ENCODE measurements around the gene CNKSR3. TPM values are rescaled to one million over a fixed set of nuclear protein-coding genes. Genes with fewer than 3 reads are reported as not detected.

Gene CNKSR3
- total RNA-seq, 4 donors from 2014 or later, result 4.5 to 7.8 (median 7.0) TPM

DNA sequence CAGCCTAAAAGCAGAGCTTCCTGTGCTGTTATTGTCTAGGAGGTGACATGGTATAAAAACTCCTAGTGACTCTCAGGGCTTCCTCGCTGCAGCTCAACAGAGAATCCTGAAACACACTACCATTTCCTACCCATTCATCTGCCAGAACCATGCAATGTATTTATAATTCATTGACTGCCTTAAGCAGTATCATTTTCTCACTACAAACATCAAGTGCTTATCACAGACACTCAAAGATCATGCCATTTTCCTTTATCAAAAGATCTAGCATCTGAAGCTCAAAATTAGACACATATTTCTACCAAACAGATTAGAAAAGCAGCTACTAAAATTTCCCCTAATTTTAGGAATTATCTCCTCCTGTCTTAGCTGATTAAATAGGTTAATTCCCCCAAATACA is 83.5 kb downstream of the CNKSR3 start:
- H3K27ac ChIP-seq, result no peak overlapping the region
- intact Hi-C loops (cut with DNase I), result no loop called here

DNA sequence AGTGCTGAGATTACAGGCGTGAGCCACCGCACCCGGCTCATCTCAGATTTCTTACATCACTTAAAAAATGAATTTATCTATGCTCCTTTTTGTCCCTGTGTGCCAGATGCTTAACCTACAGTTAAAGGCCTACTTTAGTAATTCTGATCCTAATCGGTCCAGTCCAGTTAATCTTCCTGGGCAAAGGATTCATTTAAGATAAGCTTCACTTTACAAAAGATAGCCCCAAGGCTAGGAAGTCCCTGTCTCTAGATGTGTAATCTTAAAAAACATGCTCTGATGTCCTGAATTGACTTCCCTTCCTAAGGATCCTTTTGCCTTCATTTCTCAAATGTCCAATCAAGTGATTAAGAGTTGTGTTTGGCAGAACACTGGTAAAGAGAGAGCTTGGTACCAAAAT is 85.5 kb downstream of the CNKSR3 start:
- H3K36me3 ChIP-seq, result peaks cover 0 to 4% of the 10 kb centered on the region in 2 donors
- intact Hi-C loops (cut with DNase I), result no loop called here
- no peak overlapping the region for H3K4me3 ChIP-seq (replicated peaks in 1 of 3)
- no peaks in the 10 kb centered on the region for H3K9me3 ChIP-seq
- DNase-seq, result no peak
- 97% methylated on average over 4 of the region's 4 CpGs for WGBS, 2 donors
- H3K4me1 ChIP-seq, result no peaks in the 10 kb centered on the region
- H3K27ac ChIP-seq, result no peak overlapping the region
- TF ChIP-seq, protein P1, sequence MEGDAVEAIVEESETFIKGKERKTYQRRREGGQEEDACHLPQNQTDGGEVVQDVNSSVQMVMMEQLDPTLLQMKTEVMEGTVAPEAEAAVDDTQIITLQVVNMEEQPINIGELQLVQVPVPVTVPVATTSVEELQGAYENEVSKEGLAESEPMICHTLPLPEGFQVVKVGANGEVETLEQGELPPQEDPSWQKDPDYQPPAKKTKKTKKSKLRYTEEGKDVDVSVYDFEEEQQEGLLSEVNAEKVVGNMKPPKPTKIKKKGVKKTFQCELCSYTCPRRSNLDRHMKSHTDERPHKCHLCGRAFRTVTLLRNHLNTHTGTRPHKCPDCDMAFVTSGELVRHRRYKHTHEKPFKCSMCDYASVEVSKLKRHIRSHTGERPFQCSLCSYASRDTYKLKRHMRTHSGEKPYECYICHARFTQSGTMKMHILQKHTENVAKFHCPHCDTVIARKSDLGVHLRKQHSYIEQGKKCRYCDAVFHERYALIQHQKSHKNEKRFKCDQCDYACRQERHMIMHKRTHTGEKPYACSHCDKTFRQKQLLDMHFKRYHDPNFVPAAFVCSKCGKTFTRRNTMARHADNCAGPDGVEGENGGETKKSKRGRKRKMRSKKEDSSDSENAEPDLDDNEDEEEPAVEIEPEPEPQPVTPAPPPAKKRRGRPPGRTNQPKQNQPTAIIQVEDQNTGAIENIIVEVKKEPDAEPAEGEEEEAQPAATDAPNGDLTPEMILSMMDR (IDR thresholded peaks at IDR 0.05), result no peak
- no peak for TF ChIP-seq POLR2A (IDR thresholded peaks at IDR 0.05)
- H3K27me3 ChIP-seq, result no peaks in the 10 kb centered on the region

More for the DNA sequence above, 83.5 kb downstream of the CNKSR3 start:
- H3K4me3 ChIP-seq (replicated peaks in 1 of 3), result no peak overlapping the region
- DNase-seq, result no peak
- no peaks in the 10 kb centered on the region for H3K36me3 ChIP-seq
- WGBS, 2 donors, result 85 to 95% methylated on average over 1 of the region's 1 CpG
- no peaks in the 10 kb centered on the region for H3K27me3 ChIP-seq
- TF ChIP-seq, protein P1 (IDR thresholded peaks at IDR 0.05), result no peak
- no peak for TF ChIP-seq POLR2A (IDR thresholded peaks at IDR 0.05)
- no peaks in the 10 kb centered on the region for H3K4me1 ChIP-seq
- H3K9me3 ChIP-seq, result no peaks in the 10 kb centered on the region

DNA sequence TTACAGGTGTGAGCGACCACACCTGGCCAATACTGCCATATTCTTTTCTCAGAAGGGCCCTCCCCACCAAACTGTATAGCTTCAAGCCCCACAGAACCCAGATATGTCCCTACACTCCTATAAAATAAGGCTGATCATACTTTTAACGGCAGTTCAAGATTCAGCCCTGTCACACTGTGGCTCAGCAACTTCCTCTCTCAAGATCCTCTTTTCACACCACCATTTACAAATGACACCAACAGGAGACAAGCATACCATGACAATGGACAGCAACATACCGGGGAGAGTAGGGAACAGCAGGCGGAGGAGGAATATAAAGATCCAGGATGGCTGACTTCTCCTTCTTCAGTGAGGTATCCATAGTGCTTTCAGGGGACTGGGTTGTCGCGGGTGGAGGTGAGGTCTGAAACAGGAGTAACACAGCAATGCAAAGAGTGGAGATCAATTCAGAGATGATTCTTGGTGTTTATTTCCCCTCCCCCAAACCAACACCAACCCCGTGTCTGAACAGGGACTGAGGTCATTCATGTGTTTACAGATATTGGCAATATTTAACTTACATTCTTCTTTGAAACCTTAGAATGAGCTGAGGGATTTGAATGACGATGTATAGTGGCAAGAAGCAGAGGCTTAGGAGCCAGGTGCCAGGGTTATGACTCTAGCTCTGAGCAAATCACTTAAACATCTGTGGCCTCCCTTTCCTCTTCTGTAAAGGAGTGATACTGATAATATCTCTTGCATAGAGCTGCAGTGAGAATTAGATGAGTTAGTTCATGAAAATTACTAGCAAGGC is 96.3 kb downstream of the CNKSR3 start:
- no peak overlapping the region for H3K27ac ChIP-seq

DNA sequence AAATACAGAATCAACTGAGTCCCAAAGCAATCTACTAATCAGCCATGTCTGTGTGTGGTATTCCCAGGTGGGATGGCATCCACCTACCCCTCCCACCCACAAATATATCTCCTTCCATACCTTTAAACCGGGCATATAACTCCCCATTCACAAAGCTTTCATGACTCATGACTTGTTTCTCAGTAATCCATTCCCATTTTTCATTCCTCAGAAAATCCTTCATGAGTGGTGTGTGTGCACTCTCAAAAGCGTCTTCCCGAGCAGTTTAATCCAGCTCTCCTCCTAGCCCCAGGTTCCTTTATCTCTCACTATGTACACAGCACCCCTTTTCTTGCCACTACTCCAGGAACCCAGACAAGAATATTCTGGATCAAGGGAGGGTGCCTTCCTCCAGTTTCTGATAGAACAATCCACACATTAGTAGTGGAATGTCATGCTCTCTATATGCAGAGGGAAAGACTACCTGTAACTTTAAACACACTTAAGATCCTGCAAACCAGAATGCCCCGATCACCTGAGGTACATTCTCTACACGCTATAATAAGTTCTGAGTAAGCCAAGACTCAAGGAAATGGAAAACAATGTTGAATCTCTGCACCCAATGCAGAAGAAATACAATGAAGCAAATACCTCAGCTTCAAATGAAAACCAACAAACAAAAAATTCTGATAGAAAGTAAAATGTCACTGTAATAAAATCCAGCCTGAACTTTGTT is 98.2 kb downstream of the CNKSR3 start:
- peak overlapping the region; percentile 31 to 86 (median 82) for H3K27ac ChIP-seq
- H3K9me3 ChIP-seq, result no peaks in the 10 kb centered on the region
- TF ChIP-seq, protein P1 (IDR thresholded peaks at IDR 0.05), result no peak
- TF ChIP-seq POLR2A (IDR thresholded peaks at IDR 0.05), result no peak
- intact Hi-C loops (cut with DNase I), result no loop called here
- H3K27me3 ChIP-seq, result no peaks in the 10 kb centered on the region
- H3K4me1 ChIP-seq, result peaks cover 12 to 36% of the 10 kb centered on the region in 2 donors
- 80% methylated on average over 5 of the region's 5 CpGs for WGBS, 2 donors
- H3K36me3 ChIP-seq, result no peaks in the 10 kb centered on the region
- no peak for DNase-seq
- no peak overlapping the region for H3K4me3 ChIP-seq (replicated peaks in 1 of 3)

More for the DNA sequence above, 96.3 kb downstream of the CNKSR3 start:
- Histone ChIP-seq H3K4me1 (peaks cover 12 to 31% of the 10 kb centered on the region in 2 donors), H3K9me3 (no peaks in the 10 kb centered on the region), H3K4me3 (replicated peaks in 1 of 3) (no peak overlapping the region), H3K36me3 (no peaks in the 10 kb centered on the region), H3K27me3 (no peaks in the 10 kb centered on the region)
- TF ChIP-seq, protein P1 (IDR thresholded peaks at IDR 0.05), result no peak
- TF ChIP-seq POLR2A (IDR thresholded peaks at IDR 0.05), result no peak
- 93 to 96% methylated on average over 8 of the region's 8 CpGs for WGBS, 2 donors
- intact Hi-C loops (cut with DNase I), result no loop called here
- no peak for DNase-seq

DNA sequence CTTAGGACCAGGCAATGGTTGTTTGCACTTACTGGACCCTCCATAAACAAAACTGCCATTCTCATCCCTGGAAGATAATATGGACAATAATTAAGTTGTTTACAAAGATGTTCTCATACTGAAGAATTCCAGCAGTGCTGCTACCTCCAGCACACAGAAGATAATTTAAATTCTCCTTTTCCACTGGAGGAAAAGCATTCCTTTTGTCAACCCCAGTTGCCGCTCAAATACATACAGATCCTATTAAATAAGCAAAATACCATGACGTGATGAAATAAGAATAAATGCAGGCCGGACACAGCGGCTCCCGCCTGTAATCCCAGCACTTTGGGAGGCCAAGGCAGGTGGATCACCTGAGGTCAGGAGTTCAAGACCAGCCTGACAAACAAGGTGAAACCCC is 99.4 kb downstream of the CNKSR3 start:
- Histone ChIP-seq H3K4me3 (replicated peaks in 1 of 3) (no peak overlapping the region), H3K36me3 (no peaks in the 10 kb centered on the region), H3K9me3 (no peaks in the 10 kb centered on the region), H3K27ac (peak overlapping the region; percentile 39 to 86 (median 82)), H3K27me3 (no peaks in the 10 kb centered on the region), H3K4me1 (peaks cover 12 to 36% of the 10 kb centered on the region in 2 donors)
- WGBS, 2 donors, result 87 to 93% methylated on average over 5 of the region's 5 CpGs
- intact Hi-C loops (cut with DNase I), result no loop called here
- DNase-seq, result no peak
- TF ChIP-seq POLR2A (IDR thresholded peaks at IDR 0.05), result no peak
- TF ChIP-seq, protein P1 (IDR thresholded peaks at IDR 0.05), result no peak

Data from thyroid gland (tissue), 4 donors.